ENCODE data around the gene LMO2. TPM values are rescaled to one million over a fixed set of nuclear protein-coding genes. Genes with fewer than 3 reads are reported as not detected.

LMO2 gene
- total RNA-seq, 6 donors from 2014 or later = 7.3 to 58.5 (median 34.1) TPM

GRCh38 chr11:33892906-33893594 lies 1.2 kb upstream of the LMO2 start:
- H3K4me1 ChIP-seq = peaks cover 35 to 53% (median 41%) of the 10 kb centered on the region in 4 donors
- H3K36me3 ChIP-seq = no peaks in the 10 kb centered on the region
- DNase-seq = peak in 1 of 2 donors; percentile 49
- WGBS, 2 donors = 55 to 84% methylated on average over 11 of the region's 11 CpGs
- no peak for TF ChIP-seq POLR2AphosphoS5 (IDR thresholded peaks at IDR 0.05)
- TF ChIP-seq CTCF (IDR thresholded peaks at IDR 0.05) = no peak
- no peaks in the 10 kb centered on the region for H3K27me3 ChIP-seq
- no peak for ATAC-seq (ENCODE audit: low FRiP score in 2 of 2)
- no peaks in the 10 kb centered on the region for H3K9me3 ChIP-seq
- no peak overlapping the region for H3K4me3 ChIP-seq
- peak overlapping the region; percentile 73 to 84 (median 78) for H3K27ac ChIP-seq

DNA sequence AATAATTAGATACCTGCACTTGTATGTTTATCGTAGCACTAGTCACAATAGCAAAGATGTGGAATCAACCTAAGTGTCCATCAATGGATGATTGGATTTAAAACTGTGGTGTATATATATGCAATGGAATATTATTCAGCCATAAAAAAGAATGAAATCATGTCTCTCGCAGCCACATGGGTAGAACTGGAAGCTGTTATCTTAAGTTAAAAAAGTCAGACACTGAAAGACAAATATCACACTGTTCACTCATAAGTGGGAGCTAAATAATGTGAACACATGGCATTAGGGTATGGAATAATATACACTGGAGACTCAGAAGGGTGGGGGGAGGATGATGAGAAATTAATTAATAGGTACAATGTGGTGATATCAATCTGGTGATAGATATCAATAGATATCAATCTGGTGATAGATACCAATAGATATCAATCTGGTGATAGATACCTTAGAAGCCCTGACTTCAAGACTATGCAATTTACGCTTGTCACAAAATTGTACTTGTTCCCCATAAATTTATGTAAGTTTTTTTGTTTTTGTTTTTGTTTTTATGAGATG lies 2.0 kb downstream of the LMO2 start:
- no peak for TF ChIP-seq POLR2AphosphoS5 (IDR thresholded peaks at IDR 0.05)
- TF ChIP-seq CTCF (IDR thresholded peaks at IDR 0.05) = no peak
- TF ChIP-seq EP300 (IDR thresholded peaks at IDR 0.05) = no peak
- no peak for TF ChIP-seq POLR2A (IDR thresholded peaks at IDR 0.05)
- no peaks in the 10 kb centered on the region for H3K36me3 ChIP-seq
- DNase-seq (no peak), ATAC-seq (ENCODE audit: low FRiP score in 2 of 2) (no peak)
- no peak overlapping the region for H3K4me3 ChIP-seq
- 86 to 93% methylated on average over 3 of the region's 3 CpGs for WGBS, 2 donors
- no peak overlapping the region for H3K27ac ChIP-seq
- no peaks in the 10 kb centered on the region for H3K27me3 ChIP-seq
- no peaks in the 10 kb centered on the region for H3K9me3 ChIP-seq
- H3K4me1 ChIP-seq = peaks cover 17 to 33% (median 25%) of the 10 kb centered on the region in 4 donors

DNA sequence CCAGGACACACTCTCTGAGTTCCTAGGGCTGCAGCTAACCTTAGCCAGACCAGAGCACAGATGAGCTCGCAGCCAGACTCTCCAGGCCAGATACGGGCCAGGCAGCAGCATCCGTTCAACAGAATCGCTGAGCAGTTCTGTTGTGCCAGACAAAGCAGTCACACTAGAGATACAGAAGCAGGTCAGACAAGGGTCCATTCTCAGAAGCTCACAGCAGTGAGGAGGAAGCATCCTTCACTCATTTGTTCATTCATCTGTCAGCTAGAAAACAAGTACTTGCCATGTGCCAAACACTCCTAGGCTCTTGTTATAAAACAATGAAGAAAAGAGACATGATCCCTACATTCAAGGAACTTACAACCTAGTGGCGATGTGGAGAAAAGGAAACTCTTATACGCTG lies 2.6 kb downstream of the LMO2 start:
- DNase-seq = no peak
- no peak for TF ChIP-seq POLR2AphosphoS5 (IDR thresholded peaks at IDR 0.05)
- no peak for TF ChIP-seq CTCF (IDR thresholded peaks at IDR 0.05)
- no peak for TF ChIP-seq POLR2A (IDR thresholded peaks at IDR 0.05)
- TF ChIP-seq EP300 (IDR thresholded peaks at IDR 0.05) = no peak
- H3K9me3 ChIP-seq = no peaks in the 10 kb centered on the region
- no peaks in the 10 kb centered on the region for H3K36me3 ChIP-seq
- WGBS, 2 donors = 82 to 90% methylated on average over 6 of the region's 6 CpGs
- no peaks in the 10 kb centered on the region for H3K27me3 ChIP-seq
- no peak for ATAC-seq (ENCODE audit: low FRiP score in 2 of 2)
- H3K27ac ChIP-seq = no peak overlapping the region
- H3K4me1 ChIP-seq = peaks cover 12 to 27% (median 19%) of the 10 kb centered on the region in 4 donors
- no peak overlapping the region for H3K4me3 ChIP-seq

DNA sequence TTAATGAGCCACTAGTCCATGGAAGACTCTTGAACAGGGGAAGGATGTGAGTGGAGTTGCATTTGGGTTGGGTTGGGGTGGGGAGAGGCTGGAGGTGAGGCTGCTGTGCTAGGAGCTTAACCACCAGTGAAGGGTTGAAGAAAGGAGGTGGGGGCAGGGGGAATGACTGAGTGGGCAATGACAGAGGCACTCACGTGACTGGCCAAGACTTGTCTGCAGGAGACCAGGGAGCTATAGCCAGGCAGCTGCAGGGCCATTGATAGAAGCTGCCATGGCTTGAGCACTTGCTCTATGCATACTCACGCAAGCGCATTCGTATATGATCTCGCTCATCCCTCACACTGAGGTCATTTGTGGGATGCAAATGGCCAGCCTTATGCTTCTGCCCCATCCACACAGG lies 4.0 kb downstream of the LMO2 start:
- DNase-seq (no peak), ATAC-seq (ENCODE audit: low FRiP score in 2 of 2) (no peak)
- 89 to 94% methylated on average over 5 of the region's 5 CpGs for WGBS, 2 donors
- Histone ChIP-seq H3K36me3 (no peaks in the 10 kb centered on the region), H3K4me3 (no peak overlapping the region), H3K27me3 (no peaks in the 10 kb centered on the region), H3K9me3 (no peaks in the 10 kb centered on the region), H3K27ac (no peak overlapping the region), H3K4me1 (peaks cover 1 to 14% (median 8%) of the 10 kb centered on the region in 4 donors)
- no peak for TF ChIP-seq POLR2A (IDR thresholded peaks at IDR 0.05)
- no peak for TF ChIP-seq CTCF (IDR thresholded peaks at IDR 0.05)
- TF ChIP-seq POLR2AphosphoS5 (IDR thresholded peaks at IDR 0.05) = no peak
- no peak for TF ChIP-seq EP300 (IDR thresholded peaks at IDR 0.05)
